Activated T-cell treated with anti-CD3 and anti-CD28 coated beads, Interleukin-2, amount 50 U/mL, for 24 hours (primary cell): ENCODE results near the gene TRIM75.
"Not testable (repeated sequence)": the region's sequence is repeated elsewhere in the genome, so short reads cannot be mapped to it uniquely, and the experiment has no call there.

Source experiments
- DNase-seq: peaks from one replicate; pipeline ENCODE4 v3.0.0-alpha.2; 2020
- H3K27ac Mint-ChIP-seq: 2 replicates; pipeline ENCODE4 v1.8.0; 2020; ENCODE audit warnings: mild to moderate bottlenecking, mixed read lengths
- H3K27me3 Mint-ChIP-seq: 2 replicates; pipeline ENCODE4 v1.8.0; 2020; ENCODE audit warnings: mixed read lengths
- H3K36me3 Mint-ChIP-seq: 2 replicates; pipeline ENCODE4 v1.8.0; 2020; ENCODE audit warnings: low read depth, mixed read lengths
- H3K4me1 Mint-ChIP-seq: 2 replicates; pipeline ENCODE4 v1.8.0; 2020; ENCODE audit warnings: low read depth, mixed read lengths
- H3K4me3 Mint-ChIP-seq: 2 replicates; pipeline ENCODE4 v1.8.0; 2020; ENCODE audit warnings: mild to moderate bottlenecking, moderate library complexity, mixed read lengths
- H3K9me3 Mint-ChIP-seq: 2 replicates; pipeline ENCODE4 v1.8.0; 2020; ENCODE audit warnings: mixed read lengths

Gene TRIM75

GRCh38 chr4:165053645-165054044 is at the start of gene TRIM75:
Gene TRIM75, plus strand, starts transcription at chr4:165053866. Its CDS starts 5,282 bp downstream, at chr4:165059148.
- DNase-seq: no peak
- Mint-ChIP-seq H3K27ac (no peak within 1 kb of the TSS), H3K4me1 (no peaks in the 10 kb centered on the region), H3K9me3 (no peaks in the 10 kb centered on the region), H3K36me3 (no peaks in the 10 kb centered on the region), H3K4me3 (no peak within 1 kb of the TSS), H3K27me3 (no peaks in the 10 kb centered on the region)

- DNase-seq: no peak
- H3K27ac Mint-ChIP-seq: no peak overlapping the region
- peaks cover 30% of the 10 kb centered on the region for H3K27me3 Mint-ChIP-seq
- peaks cover 12% of the 10 kb centered on the region for H3K4me1 Mint-ChIP-seq
- no peaks in the 10 kb centered on the region for H3K36me3 Mint-ChIP-seq
- H3K9me3 Mint-ChIP-seq: no peaks in the 10 kb centered on the region
- no peak overlapping the region for H3K4me3 Mint-ChIP-seq
Observed at GRCh38 chr4:165005352-165005925, 48.2 kb upstream of the TRIM75 start.

- Mint-ChIP-seq H3K4me1 (peaks cover 12% of the 10 kb centered on the region), H3K9me3 (no peaks in the 10 kb centered on the region), H3K27ac (no peak overlapping the region), H3K4me3 (no peak overlapping the region), H3K27me3 (peaks cover 40% of the 10 kb centered on the region), H3K36me3 (no peaks in the 10 kb centered on the region)
- no peak for DNase-seq
Observed at GRCh38 chr4:165006456-165006855, 47.2 kb upstream of the TRIM75 start.

GRCh38 chr4:165006886-165007285 is 46.8 kb upstream of the TRIM75 start:
- Mint-ChIP-seq H3K27ac (no peak overlapping the region), H3K27me3 (peaks cover 42% of the 10 kb centered on the region), H3K9me3 (no peaks in the 10 kb centered on the region), H3K4me1 (peaks cover 12% of the 10 kb centered on the region), H3K36me3 (no peaks in the 10 kb centered on the region), H3K4me3 (no peak overlapping the region)
- no peak for DNase-seq

GRCh38 chr4:165009493-165010227 is 44.0 kb upstream of the TRIM75 start:
- no peaks in the 10 kb centered on the region for H3K9me3 Mint-ChIP-seq
- H3K27me3 Mint-ChIP-seq: peaks cover 40% of the 10 kb centered on the region
- no peak overlapping the region for H3K27ac Mint-ChIP-seq
- no peak for DNase-seq
- no peaks in the 10 kb centered on the region for H3K36me3 Mint-ChIP-seq
- H3K4me1 Mint-ChIP-seq: peaks cover 12% of the 10 kb centered on the region
- H3K4me3 Mint-ChIP-seq: no peak overlapping the region

- H3K9me3 Mint-ChIP-seq: no peaks in the 10 kb centered on the region
- H3K27ac Mint-ChIP-seq: no peak overlapping the region
- H3K27me3 Mint-ChIP-seq: peaks cover 38% of the 10 kb centered on the region
- no peak overlapping the region for H3K4me3 Mint-ChIP-seq
- peaks cover 12% of the 10 kb centered on the region for H3K4me1 Mint-ChIP-seq
- no peaks in the 10 kb centered on the region for H3K36me3 Mint-ChIP-seq
- DNase-seq: no peak
Observed at GRCh38 chr4:165010487-165010886, 43.2 kb upstream of the TRIM75 start.

- DNase-seq: no peak
- Mint-ChIP-seq H3K27ac (no peak overlapping the region), H3K4me1 (peaks cover 12% of the 10 kb centered on the region), H3K36me3 (no peaks in the 10 kb centered on the region), H3K4me3 (no peak overlapping the region), H3K9me3 (no peaks in the 10 kb centered on the region), H3K27me3 (peaks cover 37% of the 10 kb centered on the region)
Observed at GRCh38 chr4:165010991-165011390, 42.7 kb upstream of the TRIM75 start.

GRCh38 chr4:165011403-165011802 is 42.3 kb upstream of the TRIM75 start:
- Mint-ChIP-seq H3K4me3 (no peak overlapping the region), H3K27me3 (peaks cover 37% of the 10 kb centered on the region), H3K4me1 (peaks cover 12% of the 10 kb centered on the region), H3K27ac (no peak overlapping the region), H3K36me3 (no peaks in the 10 kb centered on the region), H3K9me3 (no peaks in the 10 kb centered on the region)
- no peak for DNase-seq

- Mint-ChIP-seq H3K9me3 (no peaks in the 10 kb centered on the region), H3K27me3 (peaks cover 28% of the 10 kb centered on the region), H3K27ac (no peak overlapping the region), H3K36me3 (no peaks in the 10 kb centered on the region), H3K4me1 (peaks cover 12% of the 10 kb centered on the region), H3K4me3 (no peak overlapping the region)
- no peak for DNase-seq
Observed at GRCh38 chr4:165013691-165014090, 40.0 kb upstream of the TRIM75 start.

GRCh38 chr4:165016971-165017370 is 36.7 kb upstream of the TRIM75 start:
- Mint-ChIP-seq H3K4me3 (no peak overlapping the region), H3K4me1 (no peaks in the 10 kb centered on the region), H3K9me3 (no peaks in the 10 kb centered on the region), H3K27ac (no peak overlapping the region), H3K36me3 (no peaks in the 10 kb centered on the region), H3K27me3 (peaks cover 12% of the 10 kb centered on the region)
- no peak for DNase-seq

GRCh38 chr4:165019995-165020394 is 33.7 kb upstream of the TRIM75 start:
- not testable (repeated sequence) for H3K9me3 Mint-ChIP-seq, H3K27ac Mint-ChIP-seq, H3K4me3 Mint-ChIP-seq, DNase-seq, H3K36me3 Mint-ChIP-seq, H3K4me1 Mint-ChIP-seq
- peaks cover 14% of the 10 kb centered on the region for H3K27me3 Mint-ChIP-seq

- not testable (repeated sequence) for H3K36me3 Mint-ChIP-seq
Observed at GRCh38 chr4:165025782-165026181, 27.9 kb upstream of the TRIM75 start.

GRCh38 chr4:165027762-165028402 is 25.8 kb upstream of the TRIM75 start:
- Mint-ChIP-seq H3K4me1 (no peaks in the 10 kb centered on the region), H3K9me3 (no peaks in the 10 kb centered on the region), H3K27me3 (peaks cover 10% of the 10 kb centered on the region), H3K27ac (no peak overlapping the region), H3K4me3 (no peak overlapping the region), H3K36me3 (no peaks in the 10 kb centered on the region)
- DNase-seq: no peak

More at GRCh38 chr4:165025782-165026181, 27.9 kb upstream of the TRIM75 start:
- H3K4me3 Mint-ChIP-seq, H3K9me3 Mint-ChIP-seq, H3K4me1 Mint-ChIP-seq, DNase-seq, H3K27ac Mint-ChIP-seq: not testable (repeated sequence)
- H3K27me3 Mint-ChIP-seq: peaks cover 11% of the 10 kb centered on the region

GRCh38 chr4:165031436-165032211 is 22.0 kb upstream of the TRIM75 start, which contains the start of gene TRIM60:
Gene TRIM60, plus strand, starts transcription at chr4:165031999. Its CDS starts 8,074 bp downstream, at chr4:165040073.
- H3K27ac Mint-ChIP-seq: no peak within 1 kb of the TSS
- H3K4me1 Mint-ChIP-seq: no peaks in the 10 kb centered on the region
- no peaks in the 10 kb centered on the region for H3K9me3 Mint-ChIP-seq
- H3K27me3 Mint-ChIP-seq: peaks cover 6% of the 10 kb centered on the region
- H3K4me3 Mint-ChIP-seq: no peak within 1 kb of the TSS
- no peaks in the 10 kb centered on the region for H3K36me3 Mint-ChIP-seq
- no peak for DNase-seq
